ENCODE results near the gene NEDD8.
"Not testable (repeated sequence)": the region's sequence is repeated elsewhere in the genome, so short reads cannot be mapped to it uniquely, and the experiment has no call there.

The NEDD8 gene

GRCh38 chr14:24247422-24247821 lies 15.3 kb upstream of the NEDD8 start:
- no peak for DNase-seq (ENCODE audit: low spot score)

- no peak for DNase-seq (ENCODE audit: low spot score)
These were observed 14.6 kb upstream of the NEDD8 start for GRCh38 chr14:24246765-24247212.

GRCh38 chr14:24245350-24245749 lies 13.2 kb upstream of the NEDD8 start:
- not testable (repeated sequence) for DNase-seq (ENCODE audit: low spot score)

GRCh38 chr14:24243336-24243836 lies 11.2 kb upstream of the NEDD8 start:
- DNase-seq (ENCODE audit: low spot score), result no peak

DNA sequence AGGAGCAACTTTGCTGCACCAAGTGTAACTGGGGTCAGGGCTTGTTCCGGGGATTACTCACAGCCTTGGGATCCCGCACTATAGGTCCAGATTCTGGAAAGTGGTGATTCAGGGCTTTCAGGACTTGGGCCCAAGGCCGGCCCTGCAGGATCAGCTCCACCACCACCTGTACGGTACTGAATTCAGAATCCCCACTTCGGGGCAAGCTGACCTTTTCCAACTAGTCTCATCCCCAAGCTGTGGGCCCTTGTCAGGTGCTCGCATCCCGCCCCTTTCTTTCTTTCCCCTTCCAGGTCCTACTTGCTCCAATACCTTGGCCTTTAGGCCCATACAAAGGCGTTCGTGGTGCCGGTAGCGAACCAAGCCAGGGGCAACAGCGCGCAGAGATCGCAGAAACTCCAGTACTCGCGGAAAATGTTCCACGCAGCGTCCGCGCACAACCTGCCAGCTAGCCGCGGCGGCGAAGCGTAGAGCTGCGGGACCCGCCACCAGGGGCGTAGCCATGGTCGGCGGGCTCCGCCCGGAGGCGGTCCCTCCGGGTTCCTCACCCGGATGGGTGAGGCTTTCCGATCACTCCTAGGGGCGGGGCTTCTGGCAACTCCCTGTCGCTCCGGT lies 9.8 kb upstream of the NEDD8 start:
- DNase-seq (ENCODE audit: low spot score), result no peak

GRCh38 chr14:24240110-24240918 lies 8.1 kb upstream of the NEDD8 start:
- DNase-seq (ENCODE audit: low spot score), result no peak

DNA sequence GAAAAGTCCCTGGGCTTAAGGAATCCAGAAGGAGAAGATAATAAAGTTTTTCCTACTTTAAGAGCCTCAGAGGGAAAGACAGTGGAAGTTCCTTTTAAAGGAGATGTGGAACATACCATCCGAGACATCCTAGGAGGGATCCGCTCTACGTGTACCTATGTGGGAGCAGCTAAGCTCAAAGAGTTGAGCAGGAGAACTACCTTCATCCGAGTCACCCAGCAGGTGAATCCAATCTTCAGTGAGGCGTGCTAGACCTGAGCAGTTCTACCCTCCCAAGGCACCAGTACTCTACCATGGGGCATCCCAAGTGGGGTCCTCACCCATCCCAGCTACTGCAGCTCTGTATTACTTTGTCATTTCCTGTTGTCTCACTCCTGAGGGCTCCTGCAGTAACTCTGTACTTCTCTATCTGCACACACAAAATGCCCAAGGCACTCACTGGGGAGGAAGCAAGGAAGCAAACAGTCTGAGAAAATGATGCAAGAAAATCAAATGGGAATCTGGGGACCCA lies 6.4 kb upstream of the NEDD8 start:
- DNase-seq (ENCODE audit: low spot score), result no peak

DNA sequence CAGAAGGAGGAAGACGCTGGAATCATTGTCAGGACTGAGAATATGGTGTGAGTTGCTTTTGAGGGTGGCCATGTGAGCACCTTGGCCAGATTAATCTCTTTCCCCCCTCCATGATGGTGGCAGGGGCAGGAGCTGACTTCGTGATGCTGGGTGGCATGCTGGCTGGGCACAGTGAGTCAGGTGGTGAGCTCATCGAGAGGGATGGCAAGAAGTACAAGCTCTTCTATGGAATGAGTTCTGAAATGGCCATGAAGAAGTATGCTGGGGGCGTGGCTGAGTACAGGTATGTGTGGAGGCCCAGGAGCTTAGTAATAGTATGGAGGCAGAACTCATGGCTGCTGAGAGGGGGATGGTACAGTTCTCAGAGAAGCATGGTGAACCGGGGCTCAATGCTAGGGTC lies 6.0 kb upstream of the NEDD8 start:
- no peak for DNase-seq (ENCODE audit: low spot score)

DNA sequence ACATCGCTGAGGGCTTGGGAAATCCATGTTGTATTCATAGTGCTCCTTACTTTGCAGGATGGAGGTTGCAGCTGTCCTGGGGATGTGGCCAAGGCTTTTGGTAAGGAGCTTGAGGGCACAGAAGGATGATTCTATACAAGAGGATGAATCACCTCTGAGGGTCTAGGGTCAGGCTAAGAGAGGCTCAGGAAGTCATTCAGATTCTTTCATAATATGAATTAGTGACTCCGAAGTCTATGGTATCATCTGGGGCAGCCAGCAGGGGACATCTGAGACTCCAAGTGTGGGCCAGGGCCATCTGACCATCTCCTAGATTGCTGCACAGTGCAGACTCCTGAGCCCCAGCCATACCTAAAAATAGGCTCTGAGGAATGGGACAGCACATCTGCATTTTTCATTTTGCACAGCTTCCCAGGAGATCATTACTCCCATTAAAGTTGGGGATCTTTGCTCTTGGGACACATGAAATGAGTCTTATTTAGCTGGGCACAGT lies 5.3 kb upstream of the NEDD8 start:
- no peak for DNase-seq (ENCODE audit: low spot score)

DNA sequence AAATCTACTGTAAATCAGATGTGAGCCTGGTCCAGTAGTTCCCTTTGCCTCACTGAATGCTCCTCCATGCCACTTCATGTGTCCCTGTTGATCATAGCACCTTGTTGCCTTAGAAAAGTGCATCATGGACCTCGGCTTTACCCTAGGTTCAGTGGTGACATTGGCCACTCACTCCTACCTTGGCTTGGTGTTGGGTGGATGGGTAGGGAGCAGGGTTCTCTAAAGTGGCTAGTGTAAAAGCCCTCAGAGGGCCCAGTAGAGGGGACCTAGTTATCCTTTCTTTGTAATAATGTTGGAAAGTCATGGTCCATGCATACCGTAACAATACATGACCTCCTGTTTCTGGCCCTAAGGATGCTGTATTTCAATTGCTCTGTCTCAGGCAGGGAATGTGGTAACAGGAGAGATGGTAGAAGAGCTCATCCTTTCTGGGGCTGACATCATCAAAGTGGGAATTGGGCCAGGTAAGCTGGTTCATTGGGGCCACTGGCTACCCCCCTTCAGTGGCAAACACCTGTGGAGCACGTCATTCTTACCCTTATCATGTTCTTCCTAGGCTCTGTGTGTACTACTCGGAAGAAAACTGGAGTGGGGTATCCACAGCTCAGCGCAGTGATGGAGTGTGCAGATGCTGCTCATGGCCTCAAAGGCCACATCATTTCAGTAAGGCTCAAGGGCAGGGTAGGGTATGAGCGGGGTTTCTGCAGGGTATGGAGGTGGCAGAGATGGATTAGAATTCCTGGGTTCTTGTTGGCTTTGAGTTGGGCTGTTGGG lies 4.7 kb upstream of the NEDD8 start:
- DNase-seq (ENCODE audit: low spot score), result no peak

DNA sequence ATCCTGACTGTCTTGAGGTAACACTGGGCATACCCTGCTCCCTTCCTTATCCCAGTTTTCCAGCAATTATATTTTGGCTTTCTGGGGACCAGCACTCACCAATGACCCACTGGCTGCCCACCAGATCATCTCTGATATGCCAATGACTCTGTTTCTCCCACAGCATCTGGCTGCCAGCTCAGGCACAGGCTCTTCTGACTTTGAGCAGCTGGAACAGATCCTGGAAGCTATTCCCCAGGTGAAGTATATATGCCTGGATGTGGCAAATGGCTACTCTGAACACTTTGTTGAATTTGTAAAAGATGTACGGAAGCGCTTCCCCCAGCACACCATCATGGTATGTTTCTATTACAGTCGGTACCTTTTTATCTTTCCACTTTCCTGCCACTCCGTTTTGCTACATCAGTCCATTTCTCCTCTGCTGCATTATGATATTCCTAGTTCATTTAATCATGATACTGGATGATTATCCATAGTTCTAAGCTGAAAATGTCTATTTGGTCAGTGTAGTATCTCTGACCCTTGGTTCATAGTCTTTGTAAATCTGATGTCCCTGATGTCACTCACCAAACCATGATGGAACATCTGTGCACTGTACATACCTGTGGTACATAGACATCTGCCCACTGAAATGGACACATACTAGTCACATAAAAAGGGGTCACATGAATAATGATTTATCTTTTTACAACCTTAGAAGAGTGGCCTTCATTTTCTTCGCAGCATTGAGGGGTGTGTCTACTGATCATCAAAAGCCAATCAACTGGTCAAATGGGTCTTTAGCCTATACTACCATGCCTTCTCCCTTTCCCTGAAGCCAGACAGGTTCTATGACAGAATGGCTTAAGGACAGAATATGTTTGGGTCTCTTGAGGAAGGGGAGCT lies 3.9 kb upstream of the NEDD8 start:
- DNase-seq (ENCODE audit: low spot score), result no peak

GRCh38 chr14:24234095-24235005 lies 2.2 kb upstream of the NEDD8 start:
- DNase-seq (ENCODE audit: low spot score), result no peak

DNA sequence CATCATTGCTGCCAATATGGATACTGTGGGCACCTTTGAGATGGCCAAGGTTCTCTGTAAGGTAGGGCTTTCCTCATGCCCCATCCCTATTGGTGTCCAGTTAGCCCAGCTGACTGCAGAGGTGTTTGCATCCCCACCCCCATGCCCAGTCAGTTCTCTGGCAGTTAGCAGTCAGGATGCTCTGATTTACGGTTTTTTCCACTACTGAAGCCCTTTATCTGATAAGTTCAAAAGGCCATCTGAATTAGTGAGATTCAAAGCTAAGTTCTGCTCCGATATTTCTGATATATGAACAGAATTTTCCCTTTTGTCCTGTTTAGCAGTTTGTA lies 1.3 kb upstream of the NEDD8 start:
- no peak for DNase-seq (ENCODE audit: low spot score)

DNA sequence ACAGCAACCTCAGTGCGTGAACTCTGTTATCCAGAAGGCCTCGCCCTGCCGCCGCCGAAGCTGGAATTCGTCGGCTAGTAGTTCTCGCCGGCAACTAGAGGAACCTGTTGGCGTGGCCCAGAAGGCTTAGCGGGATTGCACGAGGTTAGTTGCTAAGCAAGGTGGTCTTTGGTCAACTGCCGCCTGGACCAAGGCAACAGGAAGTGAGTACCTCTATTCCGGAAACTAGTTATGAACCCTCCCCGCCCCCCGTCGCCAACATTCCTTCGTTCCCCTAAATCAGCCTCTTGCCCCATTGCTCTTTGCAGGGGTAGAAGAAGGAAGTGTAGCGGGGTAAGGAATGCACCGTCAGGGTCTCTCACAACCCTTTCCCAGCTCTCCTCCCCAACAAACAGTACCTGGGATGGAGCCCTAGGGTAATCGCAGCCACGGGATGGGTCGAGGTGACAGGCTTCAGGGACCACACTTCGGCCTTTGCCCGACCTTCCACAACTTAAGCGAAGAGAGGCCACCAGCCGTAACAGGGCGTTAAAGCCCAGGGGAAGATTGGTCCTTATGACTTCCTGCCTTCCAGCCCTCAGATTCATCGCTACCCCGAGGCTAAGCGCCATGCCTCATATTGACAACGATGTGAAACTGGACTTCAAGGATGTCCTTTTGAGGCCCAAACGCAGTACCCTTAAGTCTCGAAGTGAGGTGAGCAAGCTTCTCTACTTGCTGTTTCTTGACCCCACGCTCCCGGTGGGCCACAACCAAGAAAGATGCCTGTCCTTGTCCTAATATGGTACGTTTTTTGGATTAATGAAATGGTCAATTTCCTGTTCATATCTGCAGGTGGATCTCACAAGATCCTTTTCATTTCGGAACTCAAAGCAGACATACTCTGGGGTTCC lies 724 bp upstream of the NEDD8 start, which contains the start of gene GMPR2:
GMPR2 (plus strand) TSS at position 285 of the 893 bp plus-strand sequence; CDS start at position 610, 325 bp downstream.
- no peak for DNase-seq (ENCODE audit: low spot score)

- DNase-seq (ENCODE audit: low spot score), result no peak
These were observed 675 bp downstream of the NEDD8 start for GRCh38 chr14:24231263-24232120.

- DNase-seq (ENCODE audit: low spot score), result no peak
These were observed 3.3 kb downstream of the NEDD8 start for GRCh38 chr14:24228902-24229301.

DNA sequence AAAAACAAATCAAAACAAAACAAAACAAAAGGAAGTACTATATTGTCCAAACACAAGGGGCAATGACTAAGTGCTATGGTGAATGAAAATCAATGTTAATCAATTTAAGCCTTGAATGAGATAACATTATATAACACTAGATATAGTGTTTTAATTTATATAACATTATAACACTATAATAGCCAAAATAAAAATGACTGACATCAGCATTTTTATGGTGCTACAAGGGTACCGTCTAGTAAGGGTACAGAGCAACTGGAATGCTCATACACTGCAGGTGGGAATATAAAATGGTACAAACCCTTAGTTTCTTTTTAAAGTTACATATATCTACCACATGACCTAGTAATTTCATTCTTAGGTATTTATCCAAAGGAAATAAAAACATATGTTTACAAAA lies 5.7 kb downstream of the NEDD8 start:
- no peak for DNase-seq (ENCODE audit: low spot score)

DNA sequence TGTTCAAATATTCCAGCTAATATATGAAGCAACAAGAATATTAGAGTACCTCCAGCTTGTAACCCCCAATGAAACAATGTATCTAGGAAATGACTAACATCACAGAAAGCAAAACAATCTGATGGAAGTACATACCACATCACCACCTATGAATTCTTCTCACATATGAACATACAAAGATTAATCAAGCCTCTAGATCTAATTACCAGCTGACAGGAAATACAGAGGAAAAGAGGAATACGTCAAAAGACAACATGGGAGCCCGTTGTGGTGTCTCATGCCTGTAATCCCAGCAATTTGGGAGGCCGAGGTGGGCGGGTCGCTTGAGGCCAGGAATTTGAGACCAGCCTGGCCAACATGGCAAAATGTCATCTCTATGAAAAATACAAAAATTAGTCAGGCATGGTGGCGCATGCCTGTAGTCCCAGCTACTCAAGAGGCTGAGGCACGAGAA lies 7.5 kb downstream of the NEDD8 start:
- no peak for DNase-seq (ENCODE audit: low spot score)

Measured in left forelimb (tissue), 1 donor.